ENCODE data around the gene KMT2C.

KMT2C gene

GRCh38 chr7:152117356-152117755, 318.4 kb downstream of the KMT2C start:
- TF ChIP-seq CTCF (IDR thresholded peaks at IDR 0.05; ENCODE audit: low read depth, low read length), result no peak

GRCh38 chr7:152115021-152115718, 320.6 kb downstream of the KMT2C start:
- no peak for TF ChIP-seq CTCF (IDR thresholded peaks at IDR 0.05; ENCODE audit: low read depth, low read length)
- no peak overlapping the region for H3K4me3 ChIP-seq (ENCODE audit: low read depth, low read length)

More at GRCh38 chr7:152117356-152117755, 318.4 kb downstream of the KMT2C start:
- H3K4me3 ChIP-seq (ENCODE audit: low read depth, low read length), result no peak overlapping the region

GRCh38 chr7:152112829-152113228, 323.0 kb downstream of the KMT2C start:
- no peak for TF ChIP-seq CTCF (IDR thresholded peaks at IDR 0.05; ENCODE audit: low read depth, low read length)
- H3K4me3 ChIP-seq (ENCODE audit: low read depth, low read length), result no peak overlapping the region

- no peak overlapping the region for H3K4me3 ChIP-seq (ENCODE audit: low read depth, low read length)
- TF ChIP-seq CTCF (IDR thresholded peaks at IDR 0.05; ENCODE audit: low read depth, low read length), result no peak
These were observed 327.4 kb downstream of the KMT2C start for GRCh38 chr7:152108359-152108758.

GRCh38 chr7:152107945-152108344, 327.9 kb downstream of the KMT2C start:
- TF ChIP-seq CTCF (IDR thresholded peaks at IDR 0.05; ENCODE audit: low read depth, low read length), result no peak
- H3K4me3 ChIP-seq (ENCODE audit: low read depth, low read length), result no peak overlapping the region

- TF ChIP-seq CTCF (IDR thresholded peaks at IDR 0.05; ENCODE audit: low read depth, low read length), result no peak
These were observed 328.8 kb downstream of the KMT2C start for GRCh38 chr7:152106990-152107389.

GRCh38 chr7:152105205-152105604, 330.6 kb downstream of the KMT2C start:
- H3K4me3 ChIP-seq (ENCODE audit: low read depth, low read length), result no peak overlapping the region
- no peak for TF ChIP-seq CTCF (IDR thresholded peaks at IDR 0.05; ENCODE audit: low read depth, low read length)

More at GRCh38 chr7:152106990-152107389, 328.8 kb downstream of the KMT2C start:
- H3K4me3 ChIP-seq (ENCODE audit: low read depth, low read length), result no peak overlapping the region
